Trophoblast cell (in vitro differentiated cells and primary cell): Measurements from ENCODE around the gene SHOX.
A peak's percentile ranks its signal among the peaks of the same experiment; 100 is the strongest.
"Not testable (repeated sequence)": the region's sequence is repeated elsewhere in the genome, so short reads cannot be mapped to it uniquely, and the experiment has no call there.

Experiments used
- DNase-seq, 2 donors: peaks; one replicate each; pipeline ENCODE4 v3.0.0-alpha.2; 2016
- H2AFZ ChIP-seq: 2 replicates; pipeline ENCODE4 v1.6.1; 2013; ENCODE audit warnings: low read length, moderate library complexity, mild to moderate bottlenecking; ENCODE audit not compliant: insufficient read depth, poor library complexity
- H2AK5ac ChIP-seq: 2 replicates; pipeline ENCODE4 v1.6.1; 2013; ENCODE audit warnings: mild to moderate bottlenecking, low read length
- H2BK120ac ChIP-seq: 2 replicates; pipeline ENCODE4 v1.6.1; 2013; ENCODE audit warnings: low read length, mild to moderate bottlenecking, moderate library complexity; ENCODE audit not compliant: insufficient read depth, poor library complexity
- H2BK12ac ChIP-seq: 2 replicates; pipeline ENCODE4 v1.6.1; 2013; ENCODE audit warnings: mild to moderate bottlenecking, low read length, moderate library complexity
- H2BK5ac ChIP-seq: 2 replicates; pipeline ENCODE4 v1.6.1; 2013; ENCODE audit warnings: low read length, low read depth, moderate library complexity, mild to moderate bottlenecking; ENCODE audit not compliant: poor library complexity
- H3K14ac ChIP-seq: 2 replicates; pipeline ENCODE4 v1.6.1; 2013; ENCODE audit warnings: mild to moderate bottlenecking, low read length
- H3K18ac ChIP-seq: 2 replicates; pipeline ENCODE4 v1.6.1; 2013; ENCODE audit warnings: mild to moderate bottlenecking, low read length
- H3K23ac ChIP-seq: 2 replicates; pipeline ENCODE4 v1.6.1; 2013; ENCODE audit warnings: low read length
- H3K27ac ChIP-seq: 2 replicates; pipeline ENCODE4 v1.5.1; 2013; ENCODE audit warnings: low read depth, mild to moderate bottlenecking, inconsistent platforms, low read length, moderate library complexity
- H3K27me3 ChIP-seq: 2 replicates; pipeline ENCODE4 v1.6.1; 2013; ENCODE audit warnings: inconsistent platforms, mild to moderate bottlenecking, low read length, moderate library complexity; ENCODE audit not compliant: insufficient read depth
- H3K36me3 ChIP-seq, 2 experiments: 1 replicate in 1 of 2; 2 replicates in 1 of 2; pipeline ENCODE4 v1.6.1; 2013; ENCODE audit warnings: low read length in 2 of 2, mild to moderate bottlenecking in 2 of 2, moderate library complexity in 1 of 2; ENCODE audit not compliant: insufficient read depth in 2 of 2, control insufficient read depth in 1 of 2
- H3K4ac ChIP-seq: 2 replicates; pipeline ENCODE4 v1.6.1; 2013; ENCODE audit warnings: low read depth, mild to moderate bottlenecking, low read length, moderate library complexity
- H3K4me1 ChIP-seq, 2 experiments: 1 replicate in 1 of 2; 2 replicates in 1 of 2; pipeline ENCODE4 v1.6.1; 2013; ENCODE audit warnings: low read length in 2 of 2, mild to moderate bottlenecking in 2 of 2, moderate library complexity in 1 of 2; ENCODE audit not compliant: insufficient read depth in 2 of 2, control insufficient read depth in 1 of 2
- H3K4me2 ChIP-seq: 2 replicates; pipeline ENCODE4 v1.6.1; 2013; ENCODE audit warnings: inconsistent platforms, mild to moderate bottlenecking, low read length, moderate library complexity
- H3K4me3 ChIP-seq: 2 replicates; pipeline ENCODE4 v1.5.1; 2013; ENCODE audit warnings: mild to moderate bottlenecking, low read depth, low read length, inconsistent platforms
- H3K79me1 ChIP-seq: one replicate; pipeline ENCODE4 v1.6.1; 2013; ENCODE audit warnings: low read length
- H3K79me2 ChIP-seq: 2 replicates; pipeline ENCODE4 v1.6.1; 2013; ENCODE audit warnings: low read length, mild to moderate bottlenecking; ENCODE audit not compliant: control insufficient read depth, insufficient read depth, poor library complexity
- H3K9ac ChIP-seq: 2 replicates; pipeline ENCODE4 v1.6.1; 2013; ENCODE audit warnings: mild to moderate bottlenecking, low read length
- H3K9me3 ChIP-seq: 2 replicates; pipeline ENCODE4 v1.6.1; 2013; ENCODE audit warnings: low read depth, mild to moderate bottlenecking, control low read depth, inconsistent platforms, low read length; ENCODE audit not compliant: insufficient read depth
- H4K12ac ChIP-seq: 2 replicates; pipeline ENCODE4 v1.6.1; 2013; ENCODE audit warnings: low read depth, mild to moderate bottlenecking, low read length, moderate library complexity
- H4K8ac ChIP-seq: 2 replicates; pipeline ENCODE4 v1.6.1; 2013; ENCODE audit warnings: low read depth, mild to moderate bottlenecking, low read length, moderate library complexity
- H4K91ac ChIP-seq: one replicate; pipeline ENCODE4 v1.6.1; 2013; ENCODE audit warnings: low read depth, mild to moderate bottlenecking, low read length, moderate library complexity
- WGBS: extraction: QIAGEN DNeasy Blood & Tissue Kit; methylation state at CpG from one replicate; pipeline ENCODE4 v1.1.7; 2013; ENCODE audit warnings: missing lambda C conversion rate; ENCODE audit not compliant: insufficient read length, insufficient coverage; ENCODE audit errors: extremely low coverage; 5-methylcytosine and 5-hydroxymethylcytosine counted together

Gene SHOX

GRCh38 chrX:650324-650723, 19.7 kb downstream of the SHOX start:
- Histone ChIP-seq H3K79me2 (no peaks in the 10 kb centered on the region), H3K18ac (no peak overlapping the region), H3K4me3 (no peak overlapping the region), H4K8ac (no peak overlapping the region), H3K79me1 (no peaks in the 10 kb centered on the region), H4K12ac (no peak overlapping the region), H3K9ac (no peak overlapping the region), H3K9me3 (no peaks in the 10 kb centered on the region), H2BK12ac (no peak overlapping the region), H2AK5ac (no peak overlapping the region), H3K27ac (no peak overlapping the region), H2AFZ (no peak overlapping the region), H2BK5ac (no peak overlapping the region), H4K91ac (no peak overlapping the region), H3K36me3 (no peaks in the 10 kb centered on the region), H3K23ac (no peak overlapping the region), H3K27me3 (peaks cover 3% of the 10 kb centered on the region), H3K4me2 (no peak overlapping the region), H3K4me1 (no peaks in the 10 kb centered on the region), H3K14ac (no peak overlapping the region), H3K4ac (no peak overlapping the region), H2BK120ac (no peak overlapping the region)
- DNase-seq: no peak
- no CpG with 5 or more reads among the region's 15 CpGs for WGBS

GRCh38 chrX:650811-651210, 20.2 kb downstream of the SHOX start:
- Histone ChIP-seq H3K79me1 (no peaks in the 10 kb centered on the region), H4K91ac (no peak overlapping the region), H2AFZ (no peak overlapping the region), H3K9ac (no peak overlapping the region), H3K4me3 (no peak overlapping the region), H3K27ac (no peak overlapping the region), H3K79me2 (no peaks in the 10 kb centered on the region), H3K4me1 (no peaks in the 10 kb centered on the region), H2AK5ac (no peak overlapping the region), H3K27me3 (no peaks in the 10 kb centered on the region), H4K8ac (no peak overlapping the region), H3K36me3 (no peaks in the 10 kb centered on the region), H3K9me3 (no peaks in the 10 kb centered on the region), H3K4me2 (no peak overlapping the region), H2BK120ac (no peak overlapping the region), H3K4ac (no peak overlapping the region), H2BK5ac (no peak overlapping the region), H3K23ac (no peak overlapping the region), H2BK12ac (no peak overlapping the region), H3K14ac (no peak overlapping the region), H3K18ac (no peak overlapping the region), H4K12ac (no peak overlapping the region)
- no peak for DNase-seq
- WGBS: no CpG with 5 or more reads among the region's 13 CpGs

- not testable (repeated sequence) for H3K18ac ChIP-seq, DNase-seq, H4K91ac ChIP-seq, H3K4me2 ChIP-seq, H3K4me1 ChIP-seq, H4K8ac ChIP-seq, H3K9me3 ChIP-seq, H3K4ac ChIP-seq, H2BK120ac ChIP-seq, H4K12ac ChIP-seq, H2BK5ac ChIP-seq, H2AK5ac ChIP-seq, H3K79me1 ChIP-seq, H3K27me3 ChIP-seq, H3K4me3 ChIP-seq, H3K14ac ChIP-seq, H2AFZ ChIP-seq, H3K9ac ChIP-seq, H3K36me3 ChIP-seq, H3K27ac ChIP-seq, H2BK12ac ChIP-seq, H3K23ac ChIP-seq, H3K79me2 ChIP-seq
- no CpG with 5 or more reads among the region's 25 CpGs for WGBS
These were observed 21.3 kb downstream of the SHOX start for GRCh38 chrX:651922-652321.

- Histone ChIP-seq H2BK120ac (no peak overlapping the region), H3K4me1 (no peaks in the 10 kb centered on the region), H3K79me2 (no peaks in the 10 kb centered on the region), H3K14ac (no peak overlapping the region), H3K4me3 (no peak overlapping the region), H3K9me3 (no peaks in the 10 kb centered on the region), H3K23ac (no peak overlapping the region), H2AFZ (no peak overlapping the region), H4K12ac (no peak overlapping the region), H3K36me3 (no peaks in the 10 kb centered on the region), H3K4ac (no peak overlapping the region), H3K4me2 (no peak overlapping the region), H4K8ac (no peak overlapping the region), H2AK5ac (peak overlapping the region; percentile 44), H2BK5ac (no peak overlapping the region), H3K79me1 (no peaks in the 10 kb centered on the region), H2BK12ac (no peak overlapping the region), H3K27me3 (no peaks in the 10 kb centered on the region), H3K18ac (no peak overlapping the region), H3K27ac (no peak overlapping the region), H3K9ac (no peak overlapping the region), H4K91ac (no peak overlapping the region)
- DNase-seq: no peak
- no CpG with 5 or more reads among the region's 11 CpGs for WGBS
These were observed 21.8 kb downstream of the SHOX start for GRCh38 chrX:652341-652741.
